IMR-90 (cell line): ENCODE measurements around the gene PLEKHO2.

ENCODE experiments used
- CEBPB ChIP-seq: IDR thresholded peaks from 2 replicates; pipeline ENCODE4 v1.6.1; 2012; ENCODE audit warnings: low read depth, low read length, improper control_type of control experiment
- FOS ChIP-seq: fragments of 150-350 bp; IDR thresholded peaks from 2 replicates; pipeline ENCODE4 v1.6.1; 2016; ENCODE audit warnings: low read depth, low read length
- MAFK ChIP-seq: IDR thresholded peaks from 2 replicates; pipeline ENCODE4 v1.6.1; 2012; ENCODE audit warnings: low read depth, low read length, improper control_type of control experiment
- MXI1 ChIP-seq: IDR thresholded peaks from 2 replicates; pipeline ENCODE4 v1.6.1; 2012; ENCODE audit warnings: low read depth, mild to moderate bottlenecking, low read length, moderate library complexity, borderline replicate concordance
- NFE2L2 ChIP-seq: fragments of 150-350 bp; IDR thresholded peaks from 2 replicates; pipeline ENCODE4 v1.6.1; 2016; ENCODE audit warnings: low read depth, mild to moderate bottlenecking, low read length
- POLR2A ChIP-seq: IDR thresholded peaks from 2 replicates; pipeline ENCODE4 v1.6.1; 2012; ENCODE audit warnings: mild to moderate bottlenecking, low read depth, low read length
- RAD21 ChIP-seq: IDR thresholded peaks from 2 replicates; pipeline ENCODE4 v1.6.1; 2012; ENCODE audit warnings: low read length, improper control_type of control experiment
- RFX5 ChIP-seq: IDR thresholded peaks from 2 replicates; pipeline ENCODE4 v1.8.0; 2012; ENCODE audit warnings: low read depth, mild to moderate bottlenecking, low read length, moderate library complexity
- SMC3 ChIP-seq: fragments of 150-350 bp; IDR thresholded peaks from 2 replicates; pipeline ENCODE4 v1.6.1; 2016; ENCODE audit warnings: low read depth, mild to moderate bottlenecking, antibody characterized with exemption, low read length, moderate library complexity
- TF ChIP-seq, protein P1 (sequence below): conservative IDR thresholded peaks from 2 replicates; pipeline ENCODE4 v1.5.1; 2012; ENCODE audit warnings: mild to moderate bottlenecking, low read depth, low read length, improper control_type of control experiment
- TF ChIP-seq, protein P2 (sequence below): fragments of 150-350 bp; IDR thresholded peaks from 2 replicates; pipeline ENCODE4 v1.6.1; 2017; ENCODE audit warnings: mild to moderate bottlenecking, antibody characterized with exemption, low read length, low read depth

DNA sequence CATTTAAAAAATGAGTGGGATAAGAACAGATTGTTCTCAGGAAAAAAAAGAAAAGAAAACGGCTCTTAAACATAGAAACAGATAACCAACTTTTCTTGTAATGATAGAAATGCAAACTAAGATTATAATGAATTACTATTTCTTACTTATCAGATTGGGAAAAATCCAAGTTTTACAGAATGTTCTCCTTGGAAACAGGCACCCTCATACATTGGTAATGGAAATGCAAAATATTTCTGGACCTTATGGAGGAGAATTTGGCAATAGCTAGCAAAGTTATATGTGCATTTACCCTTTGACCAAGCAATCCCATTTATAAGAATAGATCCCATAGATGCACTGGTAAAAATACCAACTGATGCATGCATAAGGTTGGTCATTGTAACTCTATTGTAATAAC, 66.3 kb downstream of the PLEKHO2 start:
- TF ChIP-seq, protein P1, sequence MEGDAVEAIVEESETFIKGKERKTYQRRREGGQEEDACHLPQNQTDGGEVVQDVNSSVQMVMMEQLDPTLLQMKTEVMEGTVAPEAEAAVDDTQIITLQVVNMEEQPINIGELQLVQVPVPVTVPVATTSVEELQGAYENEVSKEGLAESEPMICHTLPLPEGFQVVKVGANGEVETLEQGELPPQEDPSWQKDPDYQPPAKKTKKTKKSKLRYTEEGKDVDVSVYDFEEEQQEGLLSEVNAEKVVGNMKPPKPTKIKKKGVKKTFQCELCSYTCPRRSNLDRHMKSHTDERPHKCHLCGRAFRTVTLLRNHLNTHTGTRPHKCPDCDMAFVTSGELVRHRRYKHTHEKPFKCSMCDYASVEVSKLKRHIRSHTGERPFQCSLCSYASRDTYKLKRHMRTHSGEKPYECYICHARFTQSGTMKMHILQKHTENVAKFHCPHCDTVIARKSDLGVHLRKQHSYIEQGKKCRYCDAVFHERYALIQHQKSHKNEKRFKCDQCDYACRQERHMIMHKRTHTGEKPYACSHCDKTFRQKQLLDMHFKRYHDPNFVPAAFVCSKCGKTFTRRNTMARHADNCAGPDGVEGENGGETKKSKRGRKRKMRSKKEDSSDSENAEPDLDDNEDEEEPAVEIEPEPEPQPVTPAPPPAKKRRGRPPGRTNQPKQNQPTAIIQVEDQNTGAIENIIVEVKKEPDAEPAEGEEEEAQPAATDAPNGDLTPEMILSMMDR: no peak
- TF ChIP-seq SMC3 (no peak), RFX5 (no peak), POLR2A (no peak), CEBPB (no peak), NFE2L2 (no peak), RAD21 (no peak), MXI1 (no peak), MAFK (no peak), FOS (no peak)
- TF ChIP-seq, protein P2, sequence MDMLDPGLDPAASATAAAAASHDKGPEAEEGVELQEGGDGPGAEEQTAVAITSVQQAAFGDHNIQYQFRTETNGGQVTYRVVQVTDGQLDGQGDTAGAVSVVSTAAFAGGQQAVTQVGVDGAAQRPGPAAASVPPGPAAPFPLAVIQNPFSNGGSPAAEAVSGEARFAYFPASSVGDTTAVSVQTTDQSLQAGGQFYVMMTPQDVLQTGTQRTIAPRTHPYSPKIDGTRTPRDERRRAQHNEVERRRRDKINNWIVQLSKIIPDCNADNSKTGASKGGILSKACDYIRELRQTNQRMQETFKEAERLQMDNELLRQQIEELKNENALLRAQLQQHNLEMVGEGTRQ: no peak
